ENCODE results near the gene SMG6.

DNA sequence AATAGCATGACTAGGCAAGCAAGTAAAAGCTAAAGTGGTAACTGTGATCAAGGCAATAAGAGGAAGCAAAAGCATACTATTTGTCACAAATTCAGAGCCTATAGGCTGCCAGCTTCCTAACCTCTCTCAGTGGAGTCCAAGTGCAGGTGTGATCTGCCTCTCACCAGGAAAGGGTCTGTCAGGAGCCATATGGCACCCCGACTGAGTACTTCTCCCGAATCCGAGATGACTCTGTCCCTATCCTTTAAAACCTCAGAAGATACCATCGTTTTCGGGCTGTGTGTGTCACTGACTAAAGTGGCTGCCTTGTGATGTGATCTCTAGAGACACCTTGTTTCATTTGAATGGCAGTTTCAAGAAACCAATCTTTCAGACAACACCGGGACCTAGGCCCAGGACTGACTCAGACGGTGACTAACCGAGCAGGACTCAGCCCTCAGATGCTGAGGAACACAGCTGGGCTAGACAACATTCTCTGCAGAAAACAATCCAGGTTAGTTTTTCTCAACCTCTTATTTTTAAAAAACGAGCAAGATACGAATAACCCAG, 63.6 kb downstream of the SMG6 start:
- TF ChIP-seq CTCF (IDR thresholded peaks at IDR 0.05; ENCODE audit: low read depth, low read length) = no peak
- TF ChIP-seq, protein P1, sequence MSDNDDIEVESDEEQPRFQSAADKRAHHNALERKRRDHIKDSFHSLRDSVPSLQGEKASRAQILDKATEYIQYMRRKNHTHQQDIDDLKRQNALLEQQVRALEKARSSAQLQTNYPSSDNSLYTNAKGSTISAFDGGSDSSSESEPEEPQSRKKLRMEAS (IDR thresholded peaks at IDR 0.05; ENCODE audit: low read depth, low read length) = no peak
- TF ChIP-seq POLR2A (IDR thresholded peaks at IDR 0.05; ENCODE audit: extremely low read depth, insufficient read length) = no peak
